Prostate gland (tissue), 2 donors: ENCODE data around the gene PPP3R2.

ENCODE experiments used
- POLR2A ChIP-seq: fragments of 450-650 bp; IDR thresholded peaks from one replicate; pipeline ENCODE4 v1.6.1; 2016; ENCODE audit warnings: antibody characterized with exemption, mild to moderate bottlenecking
- POLR2AphosphoS5 ChIP-seq: sonication (generic); formaldehyde crosslinking; IDR thresholded peaks from one replicate; pipeline ENCODE4 v1.6.1; 2017; ENCODE audit warnings: antibody characterized with exemption
- TF ChIP-seq, protein P1 (sequence below), 4 experiments: fragments of 200-600 bp in 2 of 4; fragments of 450-650 bp in 2 of 4; sonication (generic) in 2 of 4; IDR thresholded peaks; 1 replicate in 3 of 4; 2 replicates in 1 of 4; pipeline ENCODE4 v1.5.1; 2016 to 2019; ENCODE audit warnings: antibody characterized with exemption in 4 of 4, mild to moderate bottlenecking in 2 of 4, moderate library complexity in 2 of 4

DNA sequence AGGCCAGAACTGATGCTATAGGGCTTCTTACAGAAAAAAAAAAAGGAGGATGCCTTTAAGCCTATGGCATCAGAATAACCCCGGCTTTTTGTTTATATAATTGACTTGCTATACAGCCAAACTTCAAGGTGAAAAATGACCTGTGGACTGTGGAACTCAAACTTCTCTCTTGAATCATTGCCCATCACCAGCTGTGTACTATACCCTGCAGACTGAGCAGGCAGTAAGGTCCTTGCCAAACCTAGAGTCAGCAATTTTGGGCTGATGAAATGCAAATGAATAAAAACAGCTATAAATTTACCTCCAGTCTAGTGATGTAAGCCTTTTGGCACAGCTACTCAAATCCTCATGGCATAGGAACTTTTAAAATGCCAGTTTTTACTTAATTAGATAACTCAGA lies 44.5 kb upstream of the PPP3R2 start:
- TF ChIP-seq, protein P1, sequence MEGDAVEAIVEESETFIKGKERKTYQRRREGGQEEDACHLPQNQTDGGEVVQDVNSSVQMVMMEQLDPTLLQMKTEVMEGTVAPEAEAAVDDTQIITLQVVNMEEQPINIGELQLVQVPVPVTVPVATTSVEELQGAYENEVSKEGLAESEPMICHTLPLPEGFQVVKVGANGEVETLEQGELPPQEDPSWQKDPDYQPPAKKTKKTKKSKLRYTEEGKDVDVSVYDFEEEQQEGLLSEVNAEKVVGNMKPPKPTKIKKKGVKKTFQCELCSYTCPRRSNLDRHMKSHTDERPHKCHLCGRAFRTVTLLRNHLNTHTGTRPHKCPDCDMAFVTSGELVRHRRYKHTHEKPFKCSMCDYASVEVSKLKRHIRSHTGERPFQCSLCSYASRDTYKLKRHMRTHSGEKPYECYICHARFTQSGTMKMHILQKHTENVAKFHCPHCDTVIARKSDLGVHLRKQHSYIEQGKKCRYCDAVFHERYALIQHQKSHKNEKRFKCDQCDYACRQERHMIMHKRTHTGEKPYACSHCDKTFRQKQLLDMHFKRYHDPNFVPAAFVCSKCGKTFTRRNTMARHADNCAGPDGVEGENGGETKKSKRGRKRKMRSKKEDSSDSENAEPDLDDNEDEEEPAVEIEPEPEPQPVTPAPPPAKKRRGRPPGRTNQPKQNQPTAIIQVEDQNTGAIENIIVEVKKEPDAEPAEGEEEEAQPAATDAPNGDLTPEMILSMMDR (IDR thresholded peaks at IDR 0.05), result no peak
- no peak for TF ChIP-seq POLR2AphosphoS5
- TF ChIP-seq POLR2A, result no peak
